Fibroblast of peridontal ligament (primary cell): ENCODE measurements around the gene GMDS.

Experiments used
- DNase-seq: peaks from one replicate; pipeline ENCODE4 v3.0.0-alpha.2; 2010; ENCODE audit errors: extremely low read depth

The GMDS gene

DNA sequence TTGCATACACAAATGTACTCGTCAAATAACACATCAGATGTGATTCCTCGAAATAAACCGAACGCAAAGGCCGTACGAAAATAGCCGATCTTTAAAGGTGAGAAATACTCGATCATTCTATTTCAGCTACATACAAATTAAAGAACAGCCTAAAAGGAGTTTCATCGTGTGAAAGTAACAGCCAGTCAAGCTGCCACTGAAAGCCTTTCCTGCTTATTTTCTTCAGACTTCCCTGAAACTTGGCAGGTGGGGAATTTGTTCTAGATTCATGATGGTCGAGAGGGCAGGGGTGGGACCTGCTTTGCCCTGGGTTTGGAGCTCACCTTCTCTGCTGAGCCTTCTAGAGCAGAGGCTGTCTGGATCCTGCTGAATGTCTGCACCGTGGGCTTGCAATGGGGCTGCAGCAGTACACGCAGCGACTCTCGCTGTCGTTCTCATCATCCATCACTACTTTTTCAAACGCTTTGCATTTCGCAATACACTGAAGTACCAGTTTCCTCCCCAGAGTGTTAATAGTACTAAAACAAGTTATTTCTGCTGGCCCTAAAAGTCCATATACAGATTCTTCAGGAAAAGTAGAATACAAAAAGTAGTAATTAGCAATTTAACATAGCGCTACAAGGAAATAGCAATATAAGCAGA, 619.5 kb downstream of the GMDS start:
- DNase-seq, result no peak

DNA sequence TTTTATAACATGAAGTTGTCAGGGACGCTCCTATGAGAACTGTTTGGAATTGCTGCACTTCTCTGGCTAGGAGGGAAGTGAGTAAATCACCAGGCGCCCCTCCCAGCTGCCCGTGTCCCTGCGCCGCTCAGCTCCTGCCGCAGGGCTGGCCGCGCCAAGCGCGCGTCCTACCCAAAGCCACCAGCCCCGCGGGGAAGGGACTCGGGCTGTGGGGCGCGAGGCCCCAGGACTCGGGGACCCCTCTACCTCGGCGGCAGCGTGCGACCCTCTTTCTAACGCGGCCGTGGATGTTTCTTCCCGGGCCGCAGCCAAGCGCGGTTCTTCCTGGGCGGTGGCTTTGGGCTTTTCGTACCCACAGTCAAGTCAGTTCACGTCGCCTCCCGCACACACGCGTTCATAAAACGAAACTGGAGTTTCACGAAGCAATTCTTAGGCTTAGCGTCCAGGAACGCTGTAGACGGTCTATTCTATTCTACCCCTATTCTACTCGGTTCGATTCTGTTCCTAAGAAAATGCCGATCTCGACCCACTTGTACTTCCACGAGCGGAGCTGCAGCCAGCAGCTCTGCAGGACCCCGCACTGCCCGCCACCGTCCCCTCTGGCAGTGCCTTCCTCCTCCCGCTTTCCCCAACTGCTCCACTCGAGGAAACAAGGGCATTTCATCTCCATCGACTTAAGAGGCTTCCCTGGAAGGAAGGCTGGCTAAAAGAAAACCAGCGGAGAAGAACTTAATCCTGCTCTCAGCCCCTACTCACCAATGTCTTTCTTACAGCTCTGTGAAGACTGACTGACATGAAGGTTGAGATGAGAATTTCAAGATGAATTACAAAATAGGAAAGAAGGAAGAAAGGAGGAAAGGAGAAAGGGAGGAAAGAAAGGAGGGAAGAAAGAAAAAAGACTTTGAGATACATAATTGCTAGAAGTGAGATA, 620.3 kb downstream of the GMDS start:
- DNase-seq, result peak; percentile 58

DNA sequence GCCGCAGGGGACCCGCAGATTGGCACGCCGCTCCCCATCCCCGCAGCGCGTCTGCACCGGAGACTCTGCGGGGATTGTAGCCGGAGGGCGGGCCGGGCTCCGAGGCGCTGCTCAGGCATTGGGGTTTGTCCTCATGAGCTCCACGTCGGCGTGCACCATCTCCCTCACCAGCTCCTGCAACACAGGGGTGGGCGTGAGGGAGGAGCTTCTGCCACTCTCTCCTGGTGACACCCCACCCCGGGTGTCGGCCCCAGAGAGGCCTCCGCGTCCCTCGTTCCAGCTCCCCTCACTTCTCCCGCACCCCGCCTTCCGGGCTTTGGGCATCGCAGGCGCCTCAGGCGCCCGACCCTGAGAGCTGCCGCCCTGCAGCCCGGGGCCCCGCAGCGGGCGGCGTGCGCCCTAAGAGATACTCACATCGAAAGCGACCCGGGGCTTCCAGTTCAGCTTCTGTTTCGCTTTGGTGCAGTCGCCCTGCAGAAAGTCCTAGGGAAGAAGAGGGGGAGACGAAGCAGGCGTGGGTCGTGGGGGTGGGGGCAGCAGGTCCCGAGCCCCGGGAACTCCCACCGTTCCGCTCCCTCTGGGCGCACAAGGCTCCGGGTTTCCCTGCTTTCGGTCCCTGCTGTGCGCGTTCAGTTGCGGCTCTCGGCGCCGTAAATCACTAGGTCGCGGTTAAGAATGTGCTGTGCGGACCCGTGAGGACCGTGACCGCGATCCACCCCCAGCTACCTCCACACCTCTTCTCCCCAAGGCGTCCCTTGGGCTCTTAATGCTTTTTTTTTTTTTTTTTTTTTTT, 621.2 kb downstream of the GMDS start:
- no peak for DNase-seq

DNA sequence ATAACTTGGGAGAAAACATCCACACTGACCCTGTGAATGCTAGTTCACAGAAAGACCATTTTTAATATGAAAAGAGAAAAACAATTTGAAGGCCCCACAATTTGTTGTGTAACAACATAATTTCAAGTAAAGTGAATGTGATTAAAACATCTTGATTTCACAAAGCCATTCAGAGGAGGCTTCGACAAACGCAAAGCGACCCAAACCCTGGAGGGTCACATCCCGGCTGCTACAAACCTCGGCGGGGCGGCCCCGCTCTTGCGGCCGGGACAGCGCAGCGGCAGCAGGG, 621.7 kb downstream of the GMDS start:
- DNase-seq, result no peak

DNA sequence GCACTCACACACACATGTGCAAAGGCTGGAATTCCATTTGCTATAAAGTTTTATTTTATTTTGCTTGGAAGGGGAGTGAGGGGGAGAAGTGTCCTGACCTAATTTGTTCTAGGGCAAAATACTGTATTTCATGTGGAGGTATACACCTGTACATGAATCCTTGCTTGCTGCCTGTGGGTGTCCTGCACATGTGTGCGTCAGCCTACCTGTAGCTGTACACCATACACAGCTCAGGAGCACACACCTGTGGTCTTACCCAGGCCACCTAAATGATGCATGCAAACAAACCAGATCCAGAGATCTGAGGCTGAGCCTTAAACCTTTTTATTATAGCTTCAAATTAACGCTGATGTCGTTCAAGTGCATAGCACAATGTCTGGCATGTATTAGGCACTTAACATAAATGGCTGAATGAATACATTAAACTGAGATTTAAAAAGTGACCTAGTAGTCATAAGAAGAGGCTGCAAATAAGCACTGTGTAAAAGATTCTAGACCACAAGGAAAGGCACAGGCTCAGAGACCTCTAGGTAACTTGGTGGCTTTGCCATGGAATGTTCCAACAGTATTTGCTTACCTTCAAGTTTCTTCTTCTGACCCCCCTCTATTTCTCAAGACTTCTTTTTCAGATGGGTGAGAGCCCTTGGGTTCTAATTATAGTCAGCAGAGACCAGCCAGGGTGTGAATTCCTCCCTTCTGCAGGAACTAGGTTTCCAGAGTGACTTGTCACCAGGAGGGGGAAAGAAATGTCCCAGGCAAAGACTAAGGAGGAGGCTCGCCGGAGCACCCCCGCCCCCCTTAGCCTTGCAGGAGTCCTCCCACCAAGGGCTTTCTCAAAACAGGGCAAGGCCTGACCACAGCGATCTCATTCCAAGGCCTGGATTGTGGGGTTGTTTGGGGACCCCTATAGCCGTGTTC, 622.3 kb downstream of the GMDS start:
- no peak for DNase-seq

DNA sequence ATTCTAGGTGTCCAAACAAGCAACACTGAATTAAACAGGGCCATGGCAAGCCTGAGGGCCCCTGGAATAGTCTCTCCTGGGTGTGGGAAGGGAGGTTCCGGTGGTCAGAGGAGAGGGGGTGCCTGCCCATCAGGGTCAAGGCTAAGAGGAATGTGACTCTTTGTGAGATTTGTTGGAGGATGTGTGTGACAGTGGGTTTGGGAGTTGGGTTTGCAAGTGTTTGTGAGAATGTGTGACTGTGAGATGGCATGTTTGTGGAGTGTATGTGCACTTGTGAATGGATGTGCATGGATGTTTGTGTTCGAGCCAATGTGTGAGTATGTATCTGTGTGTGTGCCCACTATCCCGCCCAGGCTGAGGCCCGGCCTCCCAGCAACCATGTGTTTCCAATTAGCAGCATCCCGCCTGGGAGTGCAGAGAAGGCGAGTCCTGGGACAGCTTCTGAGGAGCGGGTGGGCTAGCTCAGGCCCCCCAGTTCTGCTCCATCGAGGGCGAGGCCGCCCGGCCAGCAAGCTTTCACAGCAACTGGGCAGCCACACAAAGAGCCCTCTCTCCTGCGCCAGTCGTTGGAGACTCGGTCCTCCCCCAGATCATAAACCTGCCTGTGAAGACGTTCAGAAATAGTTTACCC, 623.1 kb downstream of the GMDS start:
- peak; percentile 47 for DNase-seq

DNA sequence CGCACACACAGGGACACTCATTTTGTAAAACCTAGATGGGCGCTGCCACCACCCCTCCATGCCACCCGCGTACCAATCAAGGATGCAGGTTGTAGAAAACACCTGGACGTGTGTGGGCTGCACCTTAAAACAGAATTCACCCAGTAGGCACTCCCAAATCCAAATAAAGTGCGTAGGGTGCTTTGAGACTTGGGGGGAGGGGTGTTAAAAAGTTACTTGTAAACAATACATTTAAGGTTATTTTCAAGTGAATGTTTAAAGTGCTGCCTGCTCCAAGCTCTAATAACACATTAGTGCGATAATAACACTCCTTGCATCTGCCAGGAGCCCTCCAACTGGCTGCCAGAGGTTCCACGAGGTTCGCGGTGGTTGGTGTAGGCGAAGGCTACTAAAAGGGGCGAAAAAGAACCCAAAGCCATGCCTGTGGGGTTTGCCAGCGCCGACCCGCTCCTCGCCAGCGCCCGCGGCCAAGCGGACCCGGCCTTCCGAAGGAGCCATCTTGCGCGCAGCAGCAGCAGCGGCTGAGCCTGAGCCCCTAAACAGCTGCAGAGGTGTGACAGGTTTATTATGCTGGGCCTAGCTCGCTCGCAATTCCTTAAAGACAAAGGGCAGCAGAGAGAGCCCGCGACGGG, 624.2 kb downstream of the GMDS start:
- no peak for DNase-seq

DNA sequence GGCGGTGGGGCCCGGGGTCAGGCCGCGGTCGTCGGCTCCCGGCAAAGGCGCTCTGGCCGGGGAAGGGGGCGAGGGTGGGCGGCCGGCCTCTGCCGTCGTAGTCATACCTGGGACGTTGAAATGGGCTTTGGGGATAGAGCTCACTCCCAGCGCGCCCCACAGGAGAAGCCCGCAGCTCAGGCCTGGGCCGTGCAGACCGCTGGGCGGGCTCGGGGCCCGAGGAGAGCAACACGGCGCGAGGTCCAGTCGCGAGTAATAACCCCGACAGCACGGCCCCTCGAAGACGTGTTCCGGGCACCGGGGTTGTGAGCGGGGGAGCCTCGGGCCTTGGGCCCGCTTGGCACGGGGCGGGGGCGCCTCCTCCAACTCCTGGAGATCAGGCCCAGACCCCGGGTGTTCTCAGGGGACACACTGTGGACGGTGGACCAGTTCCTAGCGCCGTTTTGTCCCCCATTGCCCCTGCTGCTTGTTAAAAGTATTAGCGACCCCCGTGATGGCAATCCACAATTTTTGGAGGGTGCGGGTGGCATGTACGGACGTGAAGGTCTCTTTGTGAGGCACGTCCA, 624.8 kb downstream of the GMDS start:
- no peak for DNase-seq

DNA sequence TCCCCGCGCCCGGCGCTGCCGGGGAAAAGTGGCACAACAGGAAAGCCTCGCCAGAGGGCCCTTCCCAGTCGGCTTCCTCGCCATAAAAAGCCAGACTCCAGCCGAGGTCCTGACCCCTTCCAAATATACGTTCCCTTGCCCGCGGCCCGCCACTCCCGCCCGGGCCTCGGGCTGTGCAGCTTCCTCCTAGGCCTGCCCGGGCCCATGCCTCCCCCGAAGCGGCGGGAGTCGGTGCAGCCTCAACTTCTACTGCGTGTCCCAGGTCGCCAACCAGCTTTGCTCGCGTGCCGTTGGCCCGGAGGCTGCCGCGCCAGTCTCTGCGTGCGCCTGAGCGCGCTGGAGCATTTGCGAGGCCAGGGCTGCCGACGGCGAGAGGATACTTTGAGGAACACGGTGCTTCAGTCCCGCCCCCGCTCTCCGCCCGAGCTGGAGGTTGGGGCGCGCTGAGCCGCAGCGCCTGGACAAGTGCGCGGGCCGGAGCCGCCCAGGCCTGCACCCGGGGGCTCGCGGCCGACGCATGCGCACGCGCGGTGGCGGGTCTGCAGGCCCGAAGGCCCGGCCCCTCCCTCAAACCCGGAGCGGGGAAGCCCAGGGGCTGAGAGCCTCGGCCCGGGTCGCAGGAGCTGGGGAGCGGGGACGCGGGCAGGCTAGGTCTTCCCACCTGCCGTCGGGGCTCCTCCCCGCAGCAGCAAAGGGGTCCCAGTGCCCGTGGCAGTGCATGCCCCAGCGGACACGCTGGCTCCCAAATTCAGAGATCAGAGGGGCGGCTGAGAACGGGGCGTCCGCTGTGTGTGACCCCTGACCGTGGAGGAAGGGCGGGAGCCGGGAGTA, 625.5 kb downstream of the GMDS start:
- no peak for DNase-seq

DNA sequence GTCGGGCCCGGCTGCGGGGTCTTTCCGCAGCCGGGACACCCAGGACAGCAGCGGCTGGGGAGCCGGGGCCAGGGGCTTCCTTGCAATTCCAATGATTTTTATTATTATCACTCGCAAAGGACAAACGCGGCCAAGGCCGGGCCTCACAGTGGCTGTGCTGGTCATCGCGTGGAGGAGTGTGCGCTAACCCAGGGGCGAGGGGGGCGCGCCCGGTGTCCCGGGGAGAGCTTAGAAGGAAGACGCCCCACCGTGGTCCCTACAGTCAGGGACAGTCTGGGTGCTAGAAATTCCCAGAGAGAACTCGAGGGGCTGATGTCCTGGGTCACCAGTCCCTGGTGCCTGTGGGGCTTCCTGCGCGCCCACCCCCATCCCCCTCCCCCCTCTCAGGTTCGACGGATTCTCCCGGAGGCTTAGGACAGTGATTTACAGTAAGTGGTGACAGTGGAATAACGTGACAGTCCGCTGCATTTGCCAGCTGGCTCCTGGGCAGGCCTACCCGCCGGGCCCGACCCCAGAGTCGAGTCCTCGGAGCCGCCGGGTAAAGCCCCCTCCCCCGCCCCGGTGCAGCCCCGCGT, 626.2 kb downstream of the GMDS start:
- no peak for DNase-seq

DNA sequence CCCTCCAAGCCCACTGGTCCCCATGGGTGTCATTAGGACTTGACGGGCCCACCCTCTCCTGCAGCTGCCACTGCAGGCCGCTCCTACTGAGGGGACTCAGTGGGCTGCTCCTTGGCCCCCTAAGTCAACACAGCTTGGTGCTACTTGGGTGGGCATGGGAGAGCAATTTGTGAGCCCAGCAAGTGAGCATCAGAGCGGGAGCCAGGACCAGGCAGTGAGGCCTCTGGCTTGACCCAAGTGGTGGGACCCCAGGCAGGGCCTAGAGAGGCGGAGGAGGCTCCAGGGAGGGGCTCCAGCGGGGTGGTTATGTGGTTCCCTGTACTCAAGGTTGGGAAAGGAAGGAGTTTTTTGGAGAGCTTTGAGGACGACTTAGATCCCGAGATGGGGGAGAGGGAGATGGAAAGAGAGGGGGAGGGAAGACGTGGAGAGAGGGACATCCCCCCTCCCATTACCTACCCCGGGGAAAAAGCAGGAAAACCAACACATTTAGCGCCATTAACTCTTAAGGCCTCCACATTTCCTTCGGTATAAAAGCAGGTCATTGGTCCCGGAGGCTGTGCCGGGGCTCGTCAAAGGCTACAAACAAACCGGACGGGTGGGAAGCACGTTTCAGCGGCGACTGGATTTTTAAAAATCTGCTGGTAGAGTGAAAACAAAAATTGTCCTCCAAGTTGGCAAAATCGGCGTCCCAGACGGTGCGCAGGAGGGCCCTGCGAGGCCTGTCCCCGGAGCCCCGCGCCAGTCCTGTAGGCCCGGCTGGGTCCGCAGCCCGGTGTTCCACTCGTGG, 626.9 kb downstream of the GMDS start:
- no peak for DNase-seq

DNA sequence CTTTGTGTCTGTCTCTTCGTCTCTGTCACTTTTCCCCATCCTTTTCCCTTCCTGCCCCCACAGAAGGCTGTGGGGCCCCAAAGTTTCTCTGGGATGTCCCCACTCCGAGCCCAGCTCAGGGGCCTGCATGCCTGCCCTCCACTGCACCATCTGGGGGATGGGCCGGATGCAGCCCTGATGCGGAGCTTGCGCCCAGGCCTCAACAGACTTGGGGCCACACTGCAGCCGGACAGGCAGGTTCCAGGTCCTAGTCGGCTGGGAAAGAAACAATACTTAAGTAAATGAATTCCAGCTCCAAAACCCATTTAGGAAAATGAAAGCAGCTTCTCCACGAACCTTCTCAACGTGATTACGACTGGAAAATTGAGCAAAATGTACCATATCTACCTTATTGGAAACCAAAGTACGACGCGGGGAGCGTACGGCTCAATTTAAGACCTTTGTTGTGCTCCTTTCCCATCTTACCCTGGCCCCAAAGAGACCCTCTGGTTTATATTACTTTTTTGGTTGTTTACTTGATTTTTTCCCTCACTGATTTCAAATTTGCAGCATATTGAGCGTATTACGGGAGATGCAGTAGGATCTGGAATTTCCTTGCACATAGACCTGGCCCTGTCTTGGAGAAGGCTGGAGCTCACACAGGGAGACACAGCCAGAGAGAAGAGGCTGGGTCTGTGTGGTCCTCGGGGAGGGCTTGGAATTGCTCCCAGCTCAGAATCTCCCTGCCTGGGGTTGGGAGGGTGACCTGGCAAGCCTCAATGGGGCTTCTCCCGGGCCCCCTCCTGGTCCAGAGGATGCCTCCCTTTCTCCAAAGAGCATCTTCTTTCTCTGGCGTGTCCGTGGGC, 627.7 kb downstream of the GMDS start:
- DNase-seq, result no peak

DNA sequence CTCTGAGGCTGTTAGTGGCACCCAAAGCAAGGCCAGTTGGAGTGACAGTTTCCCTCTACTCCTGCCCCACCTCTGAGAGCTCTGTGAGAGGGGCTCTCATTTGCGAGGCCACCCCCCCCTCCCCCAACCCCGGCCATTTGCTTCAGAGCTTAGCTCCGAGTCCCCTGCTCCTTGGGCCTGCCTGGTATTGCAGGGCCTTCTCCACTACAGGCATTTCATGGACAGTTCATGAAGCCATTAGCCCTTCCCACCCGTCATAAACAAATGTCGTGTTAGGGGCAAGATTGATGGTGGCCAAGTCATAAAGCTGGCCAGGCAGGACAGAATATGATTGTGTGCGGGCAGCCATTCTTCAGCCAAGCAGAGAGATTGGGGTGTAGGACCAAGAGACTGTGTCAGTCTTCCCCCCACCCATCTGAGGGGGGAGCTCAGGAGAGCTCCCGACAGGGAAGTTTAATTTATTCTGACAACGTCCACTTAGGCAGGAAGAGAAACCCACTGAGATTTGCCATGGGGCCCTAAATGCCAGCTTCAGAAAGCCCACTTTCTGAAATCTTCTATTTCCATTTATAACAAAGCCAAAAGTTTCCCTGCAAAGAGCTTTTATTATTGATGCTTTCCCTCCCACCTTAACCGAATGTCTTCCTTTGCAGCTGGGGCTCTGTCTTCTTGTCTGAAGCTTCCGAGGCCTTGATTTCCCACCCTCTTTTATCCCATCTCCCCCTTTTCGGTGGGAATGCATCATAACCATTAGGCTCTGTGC, 628.5 kb downstream of the GMDS start:
- DNase-seq, result no peak

DNA sequence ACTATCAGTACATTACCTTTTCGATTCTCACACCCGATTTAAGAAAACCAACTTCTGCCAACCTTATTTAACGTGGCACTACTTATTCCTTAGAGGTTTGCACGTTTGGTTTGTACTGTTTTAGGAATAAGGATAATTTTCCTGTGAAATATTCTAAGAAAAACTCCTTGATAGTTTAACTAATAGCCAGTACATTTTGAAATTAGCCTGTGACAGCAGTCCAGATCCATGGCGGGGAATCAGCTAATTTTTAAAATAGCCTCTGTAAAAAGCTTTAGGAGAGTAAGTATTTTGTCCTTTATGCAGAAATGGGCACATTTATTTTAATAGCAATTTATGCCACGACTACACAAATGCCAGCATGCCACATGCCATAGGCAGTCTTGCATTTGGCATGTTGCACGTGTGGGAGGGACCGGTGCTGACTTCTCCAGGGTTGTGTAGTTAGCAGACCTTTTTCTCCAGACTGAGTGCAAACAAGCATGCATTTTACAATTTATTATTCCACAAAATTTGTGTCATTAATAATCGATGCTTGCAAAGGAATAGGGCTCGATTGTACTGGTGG, 629.5 kb downstream of the GMDS start:
- DNase-seq, result no peak

DNA sequence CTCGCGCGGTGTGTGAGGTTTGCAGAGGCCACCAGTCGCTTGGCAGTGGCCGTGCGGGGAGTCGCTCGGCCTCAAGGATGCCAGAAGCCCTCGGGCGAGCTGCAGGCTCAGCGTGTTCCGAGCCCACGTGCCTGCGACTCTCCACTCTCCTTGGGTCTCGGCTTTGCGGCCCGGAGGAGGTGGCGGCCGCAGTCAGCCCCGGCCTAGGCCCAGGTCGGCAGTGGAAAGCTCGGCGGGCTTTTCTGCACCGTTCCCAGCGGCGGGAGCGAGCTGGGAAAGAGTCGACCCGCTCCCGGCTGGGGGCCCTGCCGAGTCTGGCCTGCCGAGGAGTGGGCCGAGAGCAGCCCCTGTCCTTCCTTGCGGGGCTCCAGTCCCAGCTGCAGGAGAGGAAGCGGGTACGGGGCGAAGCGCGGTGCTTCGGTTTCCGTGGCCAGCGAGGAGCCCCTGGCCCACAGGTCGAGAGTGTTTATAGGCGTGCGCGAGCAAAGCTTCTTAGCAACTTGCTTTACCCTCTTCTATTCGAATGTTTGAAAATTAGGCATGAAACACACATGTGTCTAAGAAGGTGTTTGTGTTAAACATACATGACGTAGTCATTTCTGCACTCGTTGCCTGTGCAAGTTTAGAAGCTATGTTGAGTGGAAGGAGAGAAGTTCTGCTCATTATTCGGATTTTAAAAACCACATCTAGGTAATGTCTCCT, 630.1 kb downstream of the GMDS start:
- no peak for DNase-seq
